NCI-H1436 treated with DMSO at 0.1 percent for 48 hours (cell line): Measurements from ENCODE around the gene PRDM15.

Experiments
- DNase-seq: peaks from one replicate; lab custom pipeline; 2025; lab: John Stamatoyannopoulos, UW

PRDM15 gene

GRCh38 chr21:41824466-41825207 is 54.5 kb downstream of the PRDM15 start:
- no peak for DNase-seq

- no peak for DNase-seq
Measured at GRCh38 chr21:41823906-41824305, 55.2 kb downstream of the PRDM15 start.

GRCh38 chr21:41823166-41823565 is 56.0 kb downstream of the PRDM15 start:
- DNase-seq: peak; percentile 23

- no peak for DNase-seq
Measured at GRCh38 chr21:41821756-41822431, 57.2 kb downstream of the PRDM15 start.

GRCh38 chr21:41821081-41821755 is 57.9 kb downstream of the PRDM15 start:
- no peak for DNase-seq

- no peak for DNase-seq
Measured at GRCh38 chr21:41820384-41821080, 58.6 kb downstream of the PRDM15 start.

GRCh38 chr21:41819856-41820281 is 59.3 kb downstream of the PRDM15 start:
- DNase-seq: no peak

GRCh38 chr21:41819236-41819855 is 59.8 kb downstream of the PRDM15 start:
- no peak for DNase-seq

- no peak for DNase-seq
Measured at GRCh38 chr21:41817877-41818855, 61.0 kb downstream of the PRDM15 start.

- DNase-seq: no peak
Measured at GRCh38 chr21:41817228-41817627, 61.9 kb downstream of the PRDM15 start.

GRCh38 chr21:41816583-41817165 is 62.5 kb downstream of the PRDM15 start:
- DNase-seq: no peak

GRCh38 chr21:41815652-41816582 is 63.2 kb downstream of the PRDM15 start:
- DNase-seq: no peak

GRCh38 chr21:41813226-41813625 is 65.9 kb downstream of the PRDM15 start:
- DNase-seq: no peak

GRCh38 chr21:41812679-41813078 is 66.5 kb downstream of the PRDM15 start:
- DNase-seq: no peak

- DNase-seq: no peak
Measured at GRCh38 chr21:41810597-41810932, 68.6 kb downstream of the PRDM15 start.

GRCh38 chr21:41809891-41810596 is 69.1 kb downstream of the PRDM15 start:
- no peak for DNase-seq

- DNase-seq: no peak
Measured at GRCh38 chr21:41808846-41809245, 70.3 kb downstream of the PRDM15 start.

GRCh38 chr21:41808094-41808493 is 71.0 kb downstream of the PRDM15 start:
- no peak for DNase-seq

GRCh38 chr21:41806773-41807172 is 72.4 kb downstream of the PRDM15 start:
- DNase-seq: no peak
